ENCODE measurements around the gene PHF21B.

The PHF21B gene

DNA sequence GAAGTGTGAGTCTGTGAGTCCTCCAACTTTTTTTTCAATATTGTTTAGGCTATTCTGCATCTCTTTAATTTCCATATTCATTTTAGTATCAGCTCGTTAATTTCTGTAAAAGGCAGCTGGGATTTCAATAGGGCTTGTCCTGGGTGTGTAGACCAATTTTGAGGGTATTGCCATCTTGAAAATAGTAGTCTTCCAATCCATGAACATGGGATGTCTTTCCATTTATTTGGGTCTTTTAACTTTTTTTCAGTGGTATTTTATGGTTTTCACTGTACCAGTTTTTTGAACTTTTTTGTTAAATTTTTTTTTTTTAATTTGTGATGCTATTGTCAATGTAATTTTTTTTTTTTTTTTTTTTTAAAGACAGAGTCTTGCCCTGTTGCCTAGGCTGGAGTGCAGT, 177.9 kb downstream of the PHF21B start:
- H3K9me3 ChIP-seq (ENCODE audit: control insufficient read depth in 5 of 5, low read length in 5 of 5), result peaks cover 5 to 20% (median 11%) of the 10 kb centered on the region in 5 donors
- H3K27ac ChIP-seq (ENCODE audit: low read depth, low read length), result no peak overlapping the region
- H3K9ac ChIP-seq (ENCODE audit: low read length in 5 of 5), result no peak overlapping the region
- no peak overlapping the region for H3K4me3 ChIP-seq (ENCODE audit: low read depth in 1 of 5, low read length in 5 of 5)
- no peaks in the 10 kb centered on the region for H3K36me3 ChIP-seq (ENCODE audit: control insufficient read depth in 5 of 5, insufficient read depth in 5 of 5, low read length in 5 of 5)
- H3K4me1 ChIP-seq (ENCODE audit: control insufficient read depth in 5 of 5, insufficient read depth in 5 of 5, low read length in 5 of 5), result no peaks in the 10 kb centered on the region
- no peaks in the 10 kb centered on the region for H3K27me3 ChIP-seq (ENCODE audit: control insufficient read depth in 5 of 5, insufficient read depth in 4 of 5, low read length in 5 of 5)

All from subcutaneous abdominal adipose tissue (tissue), 5 donors.